HG03060 (cell line): ENCODE measurements around the gene TRABD2B.

Experiments used
- ATAC-seq: cut with Tn5 transposase; IDR thresholded peaks from one replicate; pipeline ENCODE4 v1.9.1; 2021; ENCODE audit warnings: low read depth, moderate number of reproducible peaks; ENCODE audit not compliant: unreplicated experiment

Gene TRABD2B

GRCh38 chr1:47993881-47994625 lies 3.1 kb downstream of the TRABD2B start:
- no peak for ATAC-seq

GRCh38 chr1:47993416-47993740 lies 3.8 kb downstream of the TRABD2B start:
- no peak for ATAC-seq

- no peak for ATAC-seq
These were observed 4.3 kb downstream of the TRABD2B start for GRCh38 chr1:47992720-47993415.

- no peak for ATAC-seq
These were observed 5.5 kb downstream of the TRABD2B start for GRCh38 chr1:47991673-47992072.

- no peak for ATAC-seq
These were observed 6.0 kb downstream of the TRABD2B start for GRCh38 chr1:47991187-47991586.

GRCh38 chr1:47990286-47990685 lies 6.9 kb downstream of the TRABD2B start:
- ATAC-seq, result no peak

GRCh38 chr1:47987601-47988000 lies 9.6 kb downstream of the TRABD2B start:
- ATAC-seq, result no peak

- no peak for ATAC-seq
These were observed 10.4 kb downstream of the TRABD2B start for GRCh38 chr1:47986761-47987200.

- ATAC-seq, result no peak
These were observed 12.2 kb downstream of the TRABD2B start for GRCh38 chr1:47985018-47985417.

- no peak for ATAC-seq
These were observed 12.9 kb downstream of the TRABD2B start for GRCh38 chr1:47984175-47984789.

- no peak for ATAC-seq
These were observed 13.5 kb downstream of the TRABD2B start for GRCh38 chr1:47983691-47984090.

- no peak for ATAC-seq
These were observed 15.4 kb downstream of the TRABD2B start for GRCh38 chr1:47981667-47982350.

GRCh38 chr1:47980501-47980900 lies 16.7 kb downstream of the TRABD2B start:
- no peak for ATAC-seq

GRCh38 chr1:47979724-47980123 lies 17.5 kb downstream of the TRABD2B start:
- no peak for ATAC-seq

GRCh38 chr1:47978486-47978885 lies 18.7 kb downstream of the TRABD2B start:
- ATAC-seq, result no peak

GRCh38 chr1:47976728-47977127 lies 20.5 kb downstream of the TRABD2B start:
- ATAC-seq, result no peak

GRCh38 chr1:47976267-47976666 lies 20.9 kb downstream of the TRABD2B start:
- ATAC-seq, result no peak

GRCh38 chr1:47975302-47975921 lies 21.8 kb downstream of the TRABD2B start:
- no peak for ATAC-seq

- ATAC-seq, result no peak
These were observed 24.2 kb downstream of the TRABD2B start for GRCh38 chr1:47972864-47973432.

- ATAC-seq, result no peak
These were observed 25.6 kb downstream of the TRABD2B start for GRCh38 chr1:47971385-47972160.
